ENCODE measurements around the gene RASAL3. TPM values are rescaled to one million over a fixed set of nuclear protein-coding genes. Genes with fewer than 3 reads are reported as not detected.

Gene RASAL3
- total and polyA plus RNA-seq, 2 of the 8 experiments (the other 6 are each of a cell fraction or from before 2014, with no cell fraction given): 0.19 to 0.63 TPM

DNA sequence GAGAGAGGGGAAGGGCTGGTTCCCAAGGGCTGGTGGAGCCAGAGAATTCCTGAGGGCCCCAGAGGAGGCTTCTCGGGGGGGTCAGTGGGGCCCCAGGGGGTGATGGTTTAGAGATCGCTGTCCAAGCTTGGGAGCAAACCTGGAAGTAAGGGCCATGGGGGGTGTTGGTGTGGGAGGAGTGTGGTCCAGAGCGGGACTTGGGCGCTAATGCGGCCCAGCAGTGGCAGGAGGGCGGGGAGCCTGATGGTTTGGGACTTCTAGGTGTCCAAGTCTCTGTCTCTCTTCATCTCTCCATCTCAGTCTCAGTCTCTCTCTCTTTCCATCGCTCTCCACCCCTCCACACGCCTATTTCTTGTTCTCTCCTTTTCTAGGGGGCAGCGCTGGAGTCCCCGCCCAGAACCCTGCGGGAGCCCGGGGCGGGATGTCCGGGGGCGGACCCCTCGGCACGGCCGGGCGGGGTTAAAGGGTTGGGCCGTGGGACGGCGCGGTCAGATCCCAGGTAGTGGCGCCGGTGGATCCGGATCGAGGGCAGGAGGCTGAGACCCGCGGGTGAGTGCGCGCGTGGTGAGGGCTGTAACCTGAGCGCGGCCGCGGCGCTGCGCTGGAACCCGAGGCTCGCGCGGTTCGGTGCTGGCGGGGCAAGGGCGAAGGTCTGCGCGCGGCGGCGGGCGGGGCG, 43.8 kb upstream of the RASAL3 start, which contains the start of gene CYP4F22:
CYP4F22 (plus strand) TSS at position 491 of the 676 bp plus-strand sequence. CDS start 16,812 bp downstream, outside the sequence.
- H3K23ac ChIP-seq (ENCODE audit: insufficient read length): no peak within 1 kb of the TSS
- 85% methylated on average over 10 of the region's 52 CpGs; no CpG with 5 or more reads in 1 of the 2 experiments for WGBS, 2 experiments (ENCODE audit: extremely low coverage in 1 of 2, insufficient coverage in 1 of 2, insufficient read length in 1 of 2, insufficient replicate concordance in 2 of 2, low coverage in 1 of 2, low lambda C conversion rate in 2 of 2, missing lambda C conversion rate in 1 of 2)
- no peaks in the 10 kb centered on the region for H3K79me2 ChIP-seq (ENCODE audit: control insufficient read depth in 1 of 2, insufficient read depth in 2 of 2, low read length in 2 of 2)
- ChIA-PET POLR2A (ENCODE audit: partially characterized antibody) (no interaction called here), CTCF (ENCODE audit: partially characterized antibody) (interaction anchor here (1.2 kb wide), 1 partner anchor 10 kb away, joined by 3 read pairs; no protein-coding TSS in a partner anchor)
- H3K36me3 ChIP-seq (ENCODE audit: control insufficient read depth in 2 of 4, insufficient read depth in 4 of 4, low read length in 3 of 4): no peaks in the 10 kb centered on the region
- no peak within 1 kb of the TSS for H3K4ac ChIP-seq (replicated peaks; ENCODE audit: insufficient read length, low read depth, low read length)
- H3K4me1 ChIP-seq (replicated peaks in 1 of 4; ENCODE audit: control insufficient read depth in 3 of 4, insufficient read depth in 4 of 4, low read length in 3 of 4): no peaks in the 10 kb centered on the region; a peak in 1 of 7 replicates
- H4K8ac ChIP-seq (ENCODE audit: extremely low read depth, insufficient read depth, low read length): no peak within 1 kb of the TSS
- no peak within 1 kb of the TSS for H3K9ac ChIP-seq (replicated peaks in 1 of 4; ENCODE audit: extremely low read depth in 1 of 4, low read depth in 3 of 4, low read length in 3 of 4)
- H4K91ac ChIP-seq (replicated peaks; ENCODE audit: insufficient read length, low read length): no peak within 1 kb of the TSS
- no peak within 1 kb of the TSS for H2BK12ac ChIP-seq (ENCODE audit: low read depth, low read length)
- FAIRE-seq (no peak), DNase-seq (ENCODE audit: low read depth in 1 of 2, low spot score in 2 of 2) (no peak)
- H3K79me1 ChIP-seq (ENCODE audit: low read depth, low read length): no peaks in the 10 kb centered on the region
- H3K27ac ChIP-seq (ENCODE audit: low read depth, low read length): no peak within 1 kb of the TSS
- H3K14ac ChIP-seq (ENCODE audit: insufficient read length): no peak within 1 kb of the TSS
- no peak within 1 kb of the TSS for H3K4me3 ChIP-seq (ENCODE audit: extremely low read depth in 1 of 4, insufficient read depth in 2 of 4, low read depth in 3 of 4, low read length in 4 of 4)
- no peak within 1 kb of the TSS for H2BK5ac ChIP-seq (ENCODE audit: low read depth, low read length)
- peaks cover 52 to 79% of the 10 kb centered on the region in 2 experiments for H3K9me3 ChIP-seq (ENCODE audit: insufficient read depth in 2 of 2, low read depth in 1 of 2, low read length in 1 of 2)
- H4K20me1 ChIP-seq (replicated peaks in 1 of 2; ENCODE audit: control insufficient read depth in 1 of 2, insufficient read depth in 2 of 2, low read length in 2 of 2): no peaks in the 10 kb centered on the region
- no peak within 1 kb of the TSS for H3K56ac ChIP-seq (replicated peaks; ENCODE audit: insufficient read length, low read depth, low read length)
- H3K27me3 ChIP-seq (replicated peaks in 1 of 4; ENCODE audit: control insufficient read depth in 3 of 4, extremely low read depth in 1 of 4, insufficient read depth in 3 of 4, low read length in 3 of 4): no peaks in the 10 kb centered on the region
- H2BK120ac ChIP-seq (replicated peaks; ENCODE audit: low read depth, low read length): no peak within 1 kb of the TSS
- no peak within 1 kb of the TSS for H4K5ac ChIP-seq (ENCODE audit: insufficient read length, low read depth, low read length)
- H2AK5ac ChIP-seq (ENCODE audit: low read depth, low read length): no peak within 1 kb of the TSS
- no peak within 1 kb of the TSS for H3K4me2 ChIP-seq (ENCODE audit: insufficient read depth in 1 of 2, low read depth in 2 of 2, low read length in 2 of 2)
- no peak within 1 kb of the TSS for H2BK20ac ChIP-seq (ENCODE audit: low read length)
- no peaks in the 10 kb centered on the region for H3K23me2 ChIP-seq (ENCODE audit: low read depth, low read length)
- TF ChIP-seq KDM4A (IDR thresholded peaks at IDR 0.05; ENCODE audit: low read depth, low read length, severe bottlenecking) (no peak), POLR2A (IDR thresholded peaks at IDR 0.05; ENCODE audit: control extremely low read depth in 1 of 2, low read depth in 2 of 2, low read length in 2 of 2) (no peak), JUN (IDR thresholded peaks at IDR 0.05; ENCODE audit: low read depth, low read length) (no peak), EP300 (IDR thresholded peaks at IDR 0.05; ENCODE audit: borderline replicate concordance in 1 of 2, low read depth in 2 of 2, low read length in 2 of 2) (no peak), CREB1 (IDR thresholded peaks at IDR 0.05) (no peak), CBX5 (IDR thresholded peaks at IDR 0.05; ENCODE audit: low read depth, low read length) (no peak), TBP (IDR thresholded peaks at IDR 0.05; ENCODE audit: low read depth, low read length) (no peak), TEAD4 (IDR thresholded peaks at IDR 0.05; ENCODE audit: low read depth, low read length) (no peak), KDM1A (IDR thresholded peaks at IDR 0.05; ENCODE audit: borderline replicate concordance, low read length) (no peak), TAF1 (IDR thresholded peaks at IDR 0.05; ENCODE audit: low read depth, low read length) (no peak), RAD21 (IDR thresholded peaks at IDR 0.05 in 1 of 2, conservative IDR thresholded peaks at IDR 0.05 in 1 of 2; ENCODE audit: low read depth in 2 of 2, low read length in 2 of 2) (no peak), RFX5 (IDR thresholded peaks at IDR 0.05; ENCODE audit: borderline replicate concordance, low read depth, low read length) (no peak)
- TF ChIP-seq, protein P1, sequence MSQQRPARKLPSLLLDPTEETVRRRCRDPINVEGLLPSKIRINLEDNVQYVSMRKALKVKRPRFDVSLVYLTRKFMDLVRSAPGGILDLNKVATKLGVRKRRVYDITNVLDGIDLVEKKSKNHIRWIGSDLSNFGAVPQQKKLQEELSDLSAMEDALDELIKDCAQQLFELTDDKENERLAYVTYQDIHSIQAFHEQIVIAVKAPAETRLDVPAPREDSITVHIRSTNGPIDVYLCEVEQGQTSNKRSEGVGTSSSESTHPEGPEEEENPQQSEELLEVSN (IDR thresholded peaks at IDR 0.05): no peak
- H2BK15ac ChIP-seq (ENCODE audit: low read length): no peak within 1 kb of the TSS
- H2AFZ ChIP-seq (ENCODE audit: low read length): no peak within 1 kb of the TSS
- H3K18ac ChIP-seq (ENCODE audit: extremely low read depth, low read length): no peak within 1 kb of the TSS

Measured in H1 (cell line).